SK-N-SH (cell line): ENCODE data around the gene RAD51B. TPM values are rescaled to one million over a fixed set of nuclear protein-coding genes. Genes with fewer than 3 reads are reported as not detected.

ENCODE experiments used
- CTCF ChIA-PET: fragments of 300-600, 350-600 bp; formaldehyde crosslinking; extraction: SDS; loops from one replicate; lab custom pipeline; 2021; lab: Yijun Ruan, JAX
- POLR2A ChIA-PET: fragments of 350-600 bp; sonication (Branson Sonifier 250); formaldehyde crosslinking; extraction: SDS; loops from one replicate; lab custom pipeline; 2020; ENCODE audit warnings: antibody characterized with exemption, inconsistent platforms; lab: Yijun Ruan, JAX
- DNase-seq: peaks from one replicate; pipeline ENCODE4 v3.0.0; 2012
- H2AFZ ChIP-seq: fragments of 200-600 bp; sonication (generic); 2 replicates; pipeline ENCODE4 v1.8.1; 2016; ENCODE audit warnings: antibody characterized with exemption, mild to moderate bottlenecking, low read depth
- H3F3A ChIP-seq: fragments of 200-600 bp; sonication (generic); replicated peaks from 2 replicates; pipeline ENCODE3; 2016; ENCODE audit warnings: antibody characterized with exemption, mild to moderate bottlenecking; ENCODE audit not compliant: insufficient read depth
- H3K27ac ChIP-seq, 2 experiments: fragments of 200-500 bp in 1 of 2; fragments of 200-600 bp in 1 of 2; sonication (Bioruptor generic) in 1 of 2; sonication (generic), shearing (Covaris generic) in 1 of 2; 2 replicates each; pipeline versions ENCODE4 v1.5.1 to v1.6.1; 2014 to 2016; ENCODE audit warnings: low read depth in 2 of 2, inconsistent platforms in 1 of 2, low read length in 1 of 2, mild to moderate bottlenecking in 1 of 2, mixed read lengths in 1 of 2
- H3K27me3 ChIP-seq: fragments of 200-600 bp; sonication (generic), shearing (Covaris generic); 2 replicates; pipeline ENCODE4 v1.6.1; 2016; ENCODE audit warnings: mixed run types; ENCODE audit not compliant: insufficient read depth
- H3K36me3 ChIP-seq, 2 experiments: fragments of 200-500 bp in 1 of 2; fragments of 200-600 bp in 1 of 2; sonication (Bioruptor generic) in 1 of 2; sonication (generic) in 1 of 2; replicated peaks in 1 of 2; 2 replicates each; pipeline versions ENCODE3 to v1.5.1; 2014 to 2016; ENCODE audit warnings: low read length in 1 of 2, mild to moderate bottlenecking in 1 of 2; ENCODE audit not compliant: insufficient read depth in 2 of 2, control insufficient read depth in 1 of 2
- H3K4me1 ChIP-seq, 2 experiments: fragments of 200-500 bp in 1 of 2; fragments of 200-600 bp in 1 of 2; sonication (Bioruptor generic) in 1 of 2; sonication (generic), shearing (Covaris generic) in 1 of 2; 2 replicates each; pipeline versions ENCODE4 v1.5.1 to v1.6.1; 2014 to 2016; ENCODE audit warnings: low read depth in 1 of 2, low read length in 1 of 2, mixed run types in 1 of 2; ENCODE audit not compliant: insufficient read depth in 2 of 2, control insufficient read depth in 1 of 2
- H3K4me2 ChIP-seq: fragments of 200-600 bp; sonication (generic), shearing (Covaris generic); 2 replicates; pipeline ENCODE4 v1.6.1; 2017; ENCODE audit warnings: mixed run types
- H3K4me3 ChIP-seq, 2 experiments: fragments of 200-500 bp in 1 of 2; fragments of 200-600 bp in 1 of 2; sonication (Bioruptor generic) in 1 of 2; sonication (generic), shearing (Covaris generic) in 1 of 2; 2 replicates each; pipeline versions ENCODE4 v1.5.1 to v1.8.1; 2014 to 2016; ENCODE audit warnings: low read depth in 2 of 2, inconsistent platforms in 1 of 2, low read length in 1 of 2, mild to moderate bottlenecking in 1 of 2, mixed read lengths in 1 of 2, moderate library complexity in 1 of 2
- H3K79me2 ChIP-seq: fragments of 200-600 bp; sonication (generic); 2 replicates; pipeline ENCODE4 v1.8.1; 2017; ENCODE audit warnings: mild to moderate bottlenecking; ENCODE audit not compliant: insufficient read depth
- H3K9ac ChIP-seq: fragments of 200-600 bp; sonication (generic); 2 replicates; pipeline ENCODE4 v1.6.1; 2017; ENCODE audit warnings: mixed run types
- H3K9me2 ChIP-seq: fragments of 200-600 bp; sonication (generic); 2 replicates; pipeline ENCODE4 v1.6.1; 2017; ENCODE audit warnings: mixed run types
- H3K9me3 ChIP-seq: fragments of 200-600 bp; sonication (generic); 2 replicates; pipeline ENCODE4 v1.6.1; 2017; ENCODE audit warnings: mixed run types, mild to moderate bottlenecking, moderate library complexity
- H4K20me1 ChIP-seq: fragments of 200-600 bp; sonication (generic); 2 replicates; pipeline ENCODE4 v1.6.1; 2017; ENCODE audit warnings: mild to moderate bottlenecking, mixed run types; ENCODE audit not compliant: insufficient read depth
- EZH2phosphoT487 ChIP-seq: fragments of 200-600 bp; sonication (generic); IDR thresholded peaks from 2 replicates; pipeline ENCODE4 v1.6.1; 2017; ENCODE audit warnings: low read depth, mixed run types, mild to moderate bottlenecking, antibody characterized with exemption, moderate library complexity, borderline replicate concordance
- FOXJ3 ChIP-seq: sonication (generic); formaldehyde crosslinking; IDR thresholded peaks from 2 replicates; pipeline ENCODE4 v1.5.1; 2020; ENCODE audit warnings: mild to moderate bottlenecking, missing genetic modification reagents
- FOXM1 ChIP-seq: IDR thresholded peaks from 2 replicates; pipeline ENCODE4 v1.4.0; 2012; ENCODE audit warnings: low read depth, mild to moderate bottlenecking
- GABPA ChIP-seq: IDR thresholded peaks from 2 replicates; pipeline ENCODE4 v1.4.0; 2012; ENCODE audit warnings: low read depth, mild to moderate bottlenecking
- GATA2 ChIP-seq: sonication (generic); formaldehyde crosslinking; IDR thresholded peaks from 2 replicates; pipeline ENCODE4 v1.5.0; 2020; ENCODE audit warnings: mild to moderate bottlenecking, missing genetic modification reagents
- JUND ChIP-seq: IDR thresholded peaks from 2 replicates; pipeline ENCODE4 v1.4.0; 2012
- MEF2A ChIP-seq: IDR thresholded peaks from 2 replicates; pipeline ENCODE4 v1.4.0; 2012; ENCODE audit warnings: low read depth, borderline replicate concordance
- NFIC ChIP-seq: IDR thresholded peaks from 2 replicates; pipeline ENCODE4 v1.4.0; 2012; ENCODE audit warnings: borderline replicate concordance
- POLR2AphosphoS5 ChIP-seq: IDR thresholded peaks from 2 replicates; pipeline ENCODE4 v1.6.1; 2012; ENCODE audit warnings: low read depth, low read length
- RAD21 ChIP-seq: IDR thresholded peaks from 2 replicates; pipeline ENCODE4 v1.6.1; 2012; ENCODE audit warnings: mild to moderate bottlenecking, low read length
- RCOR1 ChIP-seq: fragments of 150-350 bp; IDR thresholded peaks from 2 replicates; pipeline ENCODE4 v1.6.1; 2017; ENCODE audit warnings: antibody characterized with exemption, low read length
- REST ChIP-seq: IDR thresholded peaks from 2 replicates; pipeline ENCODE4 v1.6.1; 2012; ENCODE audit warnings: mild to moderate bottlenecking, low read depth, low read length, moderate library complexity
- RFX5 ChIP-seq: IDR thresholded peaks from 2 replicates; pipeline ENCODE4 v1.6.1; 2012; ENCODE audit warnings: mild to moderate bottlenecking, improper control_type of control experiment, low read length
- RXRA ChIP-seq: IDR thresholded peaks from 2 replicates; pipeline ENCODE4 v1.4.0; 2012; ENCODE audit warnings: low read depth, mild to moderate bottlenecking, borderline replicate concordance
- SIN3A ChIP-seq: IDR thresholded peaks from 2 replicates; pipeline ENCODE4 v1.6.1; 2012; ENCODE audit warnings: low read depth, mild to moderate bottlenecking, low read length, moderate library complexity, borderline replicate concordance
- SMC3 ChIP-seq: IDR thresholded peaks from 2 replicates; pipeline ENCODE4 v1.6.1; 2012; ENCODE audit warnings: low read depth, low read length, improper control_type of control experiment
- TCF12 ChIP-seq: IDR thresholded peaks from 2 replicates; pipeline ENCODE4 v1.4.0; 2012
- TEAD4 ChIP-seq: IDR thresholded peaks from 2 replicates; pipeline ENCODE4 v1.4.0; 2012; ENCODE audit warnings: mild to moderate bottlenecking, borderline replicate concordance; ENCODE audit not compliant: insufficient read depth
- YY1 ChIP-seq: IDR thresholded peaks from 2 replicates; pipeline ENCODE4 v1.4.0; 2012; ENCODE audit warnings: low read depth, mild to moderate bottlenecking
- WGBS: methylation state at CpG from one replicate; pipeline ENCODE4 v1.1.6; 2017; ENCODE audit warnings: low lambda C conversion rate; 5-methylcytosine and 5-hydroxymethylcytosine counted together
- polyA plus RNA-seq, 3 experiments: library from polyadenylated mRNA; depleted of rRNA; stranded (reverse); fragments of >200 nt; gene quantifications; 2 replicates each; pipeline ENCODE4 v1.2.3, GENCODE V29; 2012
- TF ChIP-seq, protein P1 (sequence below): fragments of 150-350 bp; IDR thresholded peaks from 2 replicates; pipeline ENCODE4 v1.6.1; 2016; ENCODE audit warnings: mild to moderate bottlenecking, low read depth, low read length
- TF ChIP-seq, protein P2 (sequence below): IDR thresholded peaks from 2 replicates; pipeline ENCODE4 v1.4.0; 2012; ENCODE audit warnings: low read depth
- TF ChIP-seq, protein P3 (sequence below): fragments of 150-350 bp; IDR thresholded peaks from 2 replicates; pipeline ENCODE4 v1.6.1; 2017; ENCODE audit warnings: antibody characterized with exemption, low read length, low read depth, borderline replicate concordance

RAD51B gene
- polyA plus RNA-seq, 1 of the 3 experiments (the other 2 are of a cell fraction) = 6.0 TPM

DNA sequence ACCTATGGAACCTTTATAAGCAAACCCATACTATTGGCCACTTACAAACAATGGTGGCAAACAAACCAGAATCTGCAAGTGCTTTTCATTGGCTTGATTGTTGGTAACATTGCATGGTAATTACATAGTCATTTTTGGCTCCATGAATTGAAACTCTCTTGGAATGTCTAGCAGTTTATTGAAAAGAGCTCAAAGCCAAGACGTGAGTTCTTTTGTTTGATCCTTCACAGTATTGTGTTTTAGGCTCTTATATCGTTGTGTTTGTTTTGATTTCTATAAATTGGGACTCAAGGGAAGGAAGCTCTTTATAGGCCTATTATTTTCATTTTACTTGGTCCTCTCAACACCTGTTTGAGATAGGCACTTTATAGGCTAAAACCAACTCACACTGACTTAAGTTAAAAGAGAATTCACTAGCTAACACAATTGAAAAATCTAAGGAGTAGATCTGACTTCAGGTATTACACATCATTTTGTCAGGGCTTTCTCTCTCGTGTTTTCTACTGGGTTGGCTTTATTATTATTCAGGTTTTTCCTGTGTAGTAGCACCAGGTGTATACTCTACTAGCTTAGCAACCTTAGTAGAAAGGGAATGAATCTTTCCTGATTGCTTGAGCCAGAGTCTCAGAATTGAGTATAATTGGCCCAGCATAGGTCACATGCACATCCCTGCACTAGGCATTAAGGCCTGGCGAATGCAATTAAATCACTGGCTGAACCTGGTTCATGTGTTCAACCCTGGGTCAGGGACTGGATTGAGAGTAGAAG, 341.4 kb downstream of the RAD51B start:
- DNase-seq = no peak
- H3K9me2 ChIP-seq = no peaks in the 10 kb centered on the region
- ChIA-PET CTCF (interaction anchor here (0.6 to 1.0 kb wide), 4 partner anchors 36 to 1812 kb away, joined by 3 to 4 read pairs (median 3); no protein-coding TSS in a partner anchor), POLR2A (no interaction called here)
- H3K4me3 ChIP-seq = no peak overlapping the region
- H3K4me2 ChIP-seq = no peak overlapping the region
- no peak overlapping the region for H3K9ac ChIP-seq
- H3K27me3 ChIP-seq = no peaks in the 10 kb centered on the region
- peaks cover 9 to 10% of the 10 kb centered on the region in 2 experiments; a peak in 2 of 4 replicates for H3K4me1 ChIP-seq
- no peaks in the 10 kb centered on the region for H3K9me3 ChIP-seq
- H3F3A ChIP-seq = no peaks in the 10 kb centered on the region
- H3K36me3 ChIP-seq = no peaks in the 10 kb centered on the region
- TF ChIP-seq EZH2phosphoT487 (no peak), GABPA (no peak), SMC3 (no peak), TCF12 (no peak), FOXM1 (no peak), FOXJ3 (no peak), JUND (no peak), RAD21 (no peak), SIN3A (no peak)
- TF ChIP-seq, protein P1, sequence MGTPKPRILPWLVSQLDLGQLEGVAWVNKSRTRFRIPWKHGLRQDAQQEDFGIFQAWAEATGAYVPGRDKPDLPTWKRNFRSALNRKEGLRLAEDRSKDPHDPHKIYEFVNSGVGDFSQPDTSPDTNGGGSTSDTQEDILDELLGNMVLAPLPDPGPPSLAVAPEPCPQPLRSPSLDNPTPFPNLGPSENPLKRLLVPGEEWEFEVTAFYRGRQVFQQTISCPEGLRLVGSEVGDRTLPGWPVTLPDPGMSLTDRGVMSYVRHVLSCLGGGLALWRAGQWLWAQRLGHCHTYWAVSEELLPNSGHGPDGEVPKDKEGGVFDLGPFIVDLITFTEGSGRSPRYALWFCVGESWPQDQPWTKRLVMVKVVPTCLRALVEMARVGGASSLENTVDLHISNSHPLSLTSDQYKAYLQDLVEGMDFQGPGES = no peak
- H3K27ac ChIP-seq = no peak overlapping the region
- H3K79me2 ChIP-seq = no peaks in the 10 kb centered on the region
- H4K20me1 ChIP-seq = no peaks in the 10 kb centered on the region
- H2AFZ ChIP-seq = no peak overlapping the region
- whole genome bisulfite sequencing = 98% methylated on average over 4 of the region's 4 CpGs

GRCh38 chr14:68162887-68163286, 343.3 kb downstream of the RAD51B start:
- no peaks in the 10 kb centered on the region for H3K79me2 ChIP-seq
- peak overlapping the region in 1 of 2 experiments; percentile 90; a peak in 1 of 4 replicates for H3K27ac ChIP-seq
- peaks cover 10 to 11% of the 10 kb centered on the region in 2 experiments; a peak in 2 of 4 replicates for H3K4me1 ChIP-seq
- no peak for DNase-seq
- H2AFZ ChIP-seq = no peak overlapping the region
- no peak for TF ChIP-seq TEAD4
- TF ChIP-seq RFX5 = no peak
- TF ChIP-seq RXRA = no peak
- TF ChIP-seq FOXM1 = no peak
- no peak for TF ChIP-seq EZH2phosphoT487
- no peak for TF ChIP-seq REST
- no peak for TF ChIP-seq GATA2 (CRISPR knock-in tag)
- TF ChIP-seq, protein P2, sequence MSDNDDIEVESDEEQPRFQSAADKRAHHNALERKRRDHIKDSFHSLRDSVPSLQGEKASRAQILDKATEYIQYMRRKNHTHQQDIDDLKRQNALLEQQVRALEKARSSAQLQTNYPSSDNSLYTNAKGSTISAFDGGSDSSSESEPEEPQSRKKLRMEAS = no peak
- no peak for TF ChIP-seq MEF2A
- TF ChIP-seq RCOR1 = no peak
- TF ChIP-seq POLR2AphosphoS5 = no peak
- TF ChIP-seq YY1 = no peak
- TF ChIP-seq, protein P3, sequence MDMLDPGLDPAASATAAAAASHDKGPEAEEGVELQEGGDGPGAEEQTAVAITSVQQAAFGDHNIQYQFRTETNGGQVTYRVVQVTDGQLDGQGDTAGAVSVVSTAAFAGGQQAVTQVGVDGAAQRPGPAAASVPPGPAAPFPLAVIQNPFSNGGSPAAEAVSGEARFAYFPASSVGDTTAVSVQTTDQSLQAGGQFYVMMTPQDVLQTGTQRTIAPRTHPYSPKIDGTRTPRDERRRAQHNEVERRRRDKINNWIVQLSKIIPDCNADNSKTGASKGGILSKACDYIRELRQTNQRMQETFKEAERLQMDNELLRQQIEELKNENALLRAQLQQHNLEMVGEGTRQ = no peak
- TF ChIP-seq NFIC = no peak
- POLR2A ChIA-PET = no interaction called here
- H3K9me3 ChIP-seq = no peaks in the 10 kb centered on the region
- H3K4me2 ChIP-seq = no peak overlapping the region
- 87% methylated on average over 4 of the region's 4 CpGs for WGBS
- CTCF ChIA-PET = no interaction called here
- H3K4me3 ChIP-seq = no peak overlapping the region
- H4K20me1 ChIP-seq = no peaks in the 10 kb centered on the region
- H3F3A ChIP-seq = no peaks in the 10 kb centered on the region
- H3K9me2 ChIP-seq = no peaks in the 10 kb centered on the region
- H3K27me3 ChIP-seq = no peaks in the 10 kb centered on the region
- H3K36me3 ChIP-seq = no peaks in the 10 kb centered on the region
- no peak overlapping the region for H3K9ac ChIP-seq
